ENCODE measurements around the gene CNIH1.

Gene CNIH1

DNA sequence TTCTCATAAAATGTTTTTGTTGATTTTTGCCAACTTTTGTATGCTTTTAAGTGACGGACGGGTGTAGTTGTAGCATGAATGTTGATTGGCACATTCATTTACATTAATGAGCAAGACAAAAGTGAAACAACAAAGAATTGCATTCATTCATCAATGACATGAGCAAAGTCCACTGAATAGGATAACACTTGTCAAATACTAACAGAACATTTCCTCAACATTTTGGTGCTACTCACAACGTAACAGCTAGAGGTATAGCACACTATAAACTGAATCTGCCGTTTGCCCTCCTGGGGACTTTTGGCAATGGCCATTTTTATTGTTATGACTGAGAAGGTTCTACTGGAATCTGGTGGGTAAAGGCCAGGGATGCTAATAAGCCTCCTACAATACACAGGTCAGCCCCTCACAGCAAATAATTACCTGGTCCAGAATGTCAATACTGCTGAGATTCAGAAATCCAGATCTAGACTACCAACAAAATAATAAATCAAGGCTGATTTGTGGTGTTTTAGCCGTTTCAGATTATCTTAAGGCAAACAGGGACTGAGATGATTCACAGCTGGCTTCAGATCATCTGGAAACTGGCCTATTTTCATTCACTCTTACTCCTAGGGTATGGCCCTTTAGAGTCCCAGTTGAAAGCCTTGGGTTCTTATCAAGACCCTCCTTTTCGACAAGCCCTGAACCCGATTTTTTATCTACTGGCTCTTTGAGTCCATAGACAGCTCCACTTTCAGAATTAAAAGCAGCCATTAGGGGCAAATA is 66.9 kb downstream of the CNIH1 start:
- TF ChIP-seq, protein P1, sequence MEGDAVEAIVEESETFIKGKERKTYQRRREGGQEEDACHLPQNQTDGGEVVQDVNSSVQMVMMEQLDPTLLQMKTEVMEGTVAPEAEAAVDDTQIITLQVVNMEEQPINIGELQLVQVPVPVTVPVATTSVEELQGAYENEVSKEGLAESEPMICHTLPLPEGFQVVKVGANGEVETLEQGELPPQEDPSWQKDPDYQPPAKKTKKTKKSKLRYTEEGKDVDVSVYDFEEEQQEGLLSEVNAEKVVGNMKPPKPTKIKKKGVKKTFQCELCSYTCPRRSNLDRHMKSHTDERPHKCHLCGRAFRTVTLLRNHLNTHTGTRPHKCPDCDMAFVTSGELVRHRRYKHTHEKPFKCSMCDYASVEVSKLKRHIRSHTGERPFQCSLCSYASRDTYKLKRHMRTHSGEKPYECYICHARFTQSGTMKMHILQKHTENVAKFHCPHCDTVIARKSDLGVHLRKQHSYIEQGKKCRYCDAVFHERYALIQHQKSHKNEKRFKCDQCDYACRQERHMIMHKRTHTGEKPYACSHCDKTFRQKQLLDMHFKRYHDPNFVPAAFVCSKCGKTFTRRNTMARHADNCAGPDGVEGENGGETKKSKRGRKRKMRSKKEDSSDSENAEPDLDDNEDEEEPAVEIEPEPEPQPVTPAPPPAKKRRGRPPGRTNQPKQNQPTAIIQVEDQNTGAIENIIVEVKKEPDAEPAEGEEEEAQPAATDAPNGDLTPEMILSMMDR (IDR thresholded peaks at IDR 0.05) = no peak

Data from LNCAP (cell line).